Epithelial cell of proximal tubule (primary cell): ENCODE measurements around the gene PLAC8. TPM values are rescaled to one million over a fixed set of nuclear protein-coding genes. Genes with fewer than 3 reads are reported as not detected.
"Not testable (repeated sequence)": the region's sequence is repeated elsewhere in the genome, so short reads cannot be mapped to it uniquely, and the experiment has no call there.

Experiments
- DNase-seq: peaks from one replicate; pipeline ENCODE4 v3.0.0-alpha.2; 2011; ENCODE audit warnings: low read depth
- H3K4me3 ChIP-seq: 2 replicates; pipeline ENCODE4 v1.5.1; 2011; ENCODE audit warnings: low read depth, mild to moderate bottlenecking, low read length
- total RNA-seq: library from RNA; depleted of rRNA; stranded (reverse); fragments of >200 nt; gene quantifications from 2 replicates; pipeline ENCODE4 v1.2.3, GENCODE V29; 2015
- TF ChIP-seq, protein P1 (sequence below): conservative IDR thresholded peaks from 2 replicates; pipeline ENCODE4 v1.5.1; 2012; ENCODE audit warnings: low read depth, mild to moderate bottlenecking, low read length

Gene PLAC8
- total RNA-seq, 1 donor from 2014 or later: 1.7 TPM

DNA sequence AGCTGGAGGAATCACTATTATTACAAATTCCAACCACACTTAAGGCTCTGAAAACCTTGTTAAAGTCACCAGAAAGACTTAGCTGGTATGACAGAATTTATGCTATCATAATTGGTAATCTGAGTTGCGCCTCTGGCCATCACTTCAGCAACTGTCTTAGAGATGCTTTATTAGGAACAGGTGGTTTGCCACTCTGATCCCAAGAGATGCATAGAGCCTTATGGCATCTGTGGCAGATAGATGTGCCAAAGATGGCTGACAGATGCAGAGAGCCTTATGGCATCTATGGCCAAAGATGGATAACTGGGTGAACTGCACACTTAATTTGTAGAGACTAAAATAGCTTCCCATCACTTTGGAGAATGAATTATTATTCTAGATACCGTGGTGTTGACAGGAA is 32.3 kb upstream of the PLAC8 start:
- DNase-seq: no peak
- no peak overlapping the region for H3K4me3 ChIP-seq
- TF ChIP-seq, protein P1, sequence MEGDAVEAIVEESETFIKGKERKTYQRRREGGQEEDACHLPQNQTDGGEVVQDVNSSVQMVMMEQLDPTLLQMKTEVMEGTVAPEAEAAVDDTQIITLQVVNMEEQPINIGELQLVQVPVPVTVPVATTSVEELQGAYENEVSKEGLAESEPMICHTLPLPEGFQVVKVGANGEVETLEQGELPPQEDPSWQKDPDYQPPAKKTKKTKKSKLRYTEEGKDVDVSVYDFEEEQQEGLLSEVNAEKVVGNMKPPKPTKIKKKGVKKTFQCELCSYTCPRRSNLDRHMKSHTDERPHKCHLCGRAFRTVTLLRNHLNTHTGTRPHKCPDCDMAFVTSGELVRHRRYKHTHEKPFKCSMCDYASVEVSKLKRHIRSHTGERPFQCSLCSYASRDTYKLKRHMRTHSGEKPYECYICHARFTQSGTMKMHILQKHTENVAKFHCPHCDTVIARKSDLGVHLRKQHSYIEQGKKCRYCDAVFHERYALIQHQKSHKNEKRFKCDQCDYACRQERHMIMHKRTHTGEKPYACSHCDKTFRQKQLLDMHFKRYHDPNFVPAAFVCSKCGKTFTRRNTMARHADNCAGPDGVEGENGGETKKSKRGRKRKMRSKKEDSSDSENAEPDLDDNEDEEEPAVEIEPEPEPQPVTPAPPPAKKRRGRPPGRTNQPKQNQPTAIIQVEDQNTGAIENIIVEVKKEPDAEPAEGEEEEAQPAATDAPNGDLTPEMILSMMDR: no peak

DNA sequence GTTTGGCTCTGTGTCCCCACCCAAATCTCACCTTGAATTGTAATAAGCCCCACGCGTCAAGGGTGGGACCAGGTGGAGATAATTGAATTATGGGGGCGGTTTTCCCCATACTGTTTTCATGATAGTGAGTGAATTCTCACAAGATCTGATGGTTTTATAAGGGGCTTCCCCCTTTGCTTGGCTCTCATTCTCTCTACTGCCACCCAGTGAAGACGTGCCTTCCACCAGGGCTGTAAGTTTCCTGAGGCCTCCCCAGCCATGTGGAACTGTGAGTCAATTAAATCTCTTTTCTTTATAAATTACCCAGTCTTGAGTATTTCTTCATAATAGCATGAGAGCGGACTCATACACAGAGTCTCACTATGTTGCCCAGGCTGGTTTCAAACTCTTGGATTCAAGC is 31.2 kb upstream of the PLAC8 start:
- not testable (repeated sequence) for H3K4me3 ChIP-seq, DNase-seq

DNA sequence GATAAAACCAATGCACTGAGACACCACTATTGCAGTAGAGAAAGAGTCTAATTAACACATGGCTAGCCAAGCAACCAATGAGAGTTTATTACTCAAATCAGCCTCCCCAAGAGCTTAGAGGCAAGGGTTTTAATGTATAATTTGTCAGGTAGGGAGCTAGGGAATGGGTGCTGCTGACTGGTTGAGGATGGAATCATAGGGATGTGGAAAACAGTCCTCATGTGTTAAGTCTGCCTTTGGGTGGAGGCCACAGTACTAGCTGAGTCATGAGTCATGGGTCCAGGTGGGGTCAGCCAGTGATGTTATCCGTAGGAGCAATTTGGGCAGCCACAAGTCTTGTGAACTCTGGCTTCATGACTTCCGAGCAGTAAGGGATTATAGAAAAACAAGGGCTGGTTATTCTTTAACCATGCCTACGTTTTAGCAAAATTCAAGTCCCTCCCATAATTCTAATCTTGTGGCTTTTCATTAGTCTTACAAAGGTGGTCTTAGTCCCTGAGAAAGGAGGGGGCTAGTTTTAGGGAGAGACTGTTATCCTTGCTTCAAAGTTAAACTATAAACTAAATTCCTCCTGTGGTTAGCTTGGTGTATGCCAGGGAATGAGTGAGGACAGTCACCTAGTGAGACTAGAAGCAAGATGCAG is 25.1 kb upstream of the PLAC8 start:
- DNase-seq: peak; percentile 87
- no peak overlapping the region for H3K4me3 ChIP-seq
- TF ChIP-seq, protein P1: no peak

DNA sequence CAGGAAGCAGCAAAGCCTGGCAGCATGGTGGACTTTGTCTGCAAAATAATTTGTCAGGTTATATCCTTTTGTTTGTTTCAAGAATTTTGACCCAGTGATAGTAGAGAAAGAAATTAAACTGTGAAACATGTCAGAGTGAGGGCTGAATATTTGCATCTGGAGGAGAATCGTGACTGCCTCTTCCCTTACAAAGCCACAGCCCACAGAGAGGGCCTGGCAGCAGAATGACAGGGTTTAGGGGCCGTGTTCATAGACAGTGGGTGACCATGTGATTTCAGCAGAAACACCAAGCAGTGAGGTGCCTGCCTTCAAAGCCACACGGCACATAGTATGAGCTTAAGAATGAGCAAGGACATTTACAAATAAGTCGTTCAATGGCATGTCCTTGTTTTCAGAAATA is 24.4 kb upstream of the PLAC8 start:
- DNase-seq: no peak
- H3K4me3 ChIP-seq: no peak overlapping the region
- TF ChIP-seq, protein P1: no peak

DNA sequence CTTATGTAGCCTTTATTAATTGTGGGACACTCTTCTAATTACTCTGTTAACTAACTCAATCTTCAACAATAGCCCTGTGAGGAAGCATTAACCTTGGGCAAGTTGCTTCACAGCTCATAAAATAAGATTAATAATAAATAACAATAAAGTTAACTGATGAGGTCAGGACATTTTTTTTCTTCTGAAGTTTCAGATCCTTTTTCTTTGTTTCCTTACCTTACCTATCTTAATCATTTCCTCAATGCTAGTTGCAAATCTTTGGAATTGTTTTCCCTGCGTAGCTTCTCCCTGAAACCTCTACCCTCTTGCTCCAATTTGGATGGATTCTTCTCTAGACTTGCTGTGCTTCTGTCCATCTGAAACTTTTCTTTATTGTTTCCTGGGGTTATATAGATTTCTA is 17.5 kb upstream of the PLAC8 start:
- H3K4me3 ChIP-seq: no peak overlapping the region
- TF ChIP-seq, protein P1: no peak
- no peak for DNase-seq

DNA sequence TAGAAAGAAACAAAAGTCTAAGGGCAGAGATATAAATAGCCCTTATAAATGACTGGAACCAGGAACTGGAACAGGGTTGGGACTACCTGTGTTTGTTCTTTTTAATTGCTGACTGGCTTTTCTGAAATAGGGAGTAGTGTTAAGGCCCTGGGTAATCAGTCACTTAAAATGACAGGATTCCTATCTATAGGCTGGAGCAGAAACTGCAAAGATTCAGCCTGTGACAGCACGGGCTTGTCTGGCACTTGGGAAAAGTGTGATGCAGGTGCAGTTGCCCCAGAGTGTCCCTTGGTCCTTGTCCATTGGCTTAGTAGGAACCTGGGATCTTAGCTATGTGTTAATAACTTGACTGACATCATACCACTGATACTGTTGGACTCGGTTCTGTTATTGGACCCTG is 14.7 kb upstream of the PLAC8 start:
- TF ChIP-seq, protein P1: no peak
- H3K4me3 ChIP-seq: no peak overlapping the region
- no peak for DNase-seq

DNA sequence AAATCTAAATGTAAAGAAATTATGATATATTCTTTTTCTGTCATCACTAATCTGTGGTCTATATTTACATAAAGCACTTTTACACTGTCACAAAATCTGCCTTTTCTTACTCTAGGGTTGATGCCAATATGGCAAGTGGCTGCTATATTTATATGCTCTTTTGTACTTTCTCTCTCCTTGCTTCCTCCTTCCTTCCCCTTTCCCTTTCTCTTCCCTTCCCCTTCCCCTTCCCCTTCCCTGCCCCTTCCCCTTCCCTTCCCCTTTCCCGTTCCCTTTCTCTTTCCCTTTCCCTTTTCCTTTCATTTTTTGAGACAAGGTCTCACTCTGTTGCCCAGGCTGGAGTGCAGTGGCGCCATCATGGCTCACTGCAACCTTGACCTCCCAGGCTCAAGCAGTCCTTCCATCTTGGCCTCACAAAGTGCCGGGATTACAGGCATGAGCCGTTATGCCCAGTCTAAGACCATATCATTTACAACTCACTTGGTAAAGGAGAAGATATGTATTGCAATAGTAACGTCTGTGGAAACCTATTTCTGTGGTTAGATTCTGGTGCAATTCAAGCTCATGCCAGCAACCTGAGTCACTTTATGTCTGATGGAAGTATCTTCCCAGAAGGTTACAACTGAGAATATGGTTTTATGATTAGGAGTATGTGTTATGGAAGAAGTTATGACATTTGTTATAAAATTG is 13.9 kb upstream of the PLAC8 start:
- no peak for DNase-seq
- TF ChIP-seq, protein P1: no peak
- no peak overlapping the region for H3K4me3 ChIP-seq
